ENCODE results near the gene PTPRB. TPM values are rescaled to one million over a fixed set of nuclear protein-coding genes. Genes with fewer than 3 reads are reported as not detected.

Gene PTPRB
- total RNA-seq: 28.9 TPM
- long read RNA-seq, partial matches to known transcripts: 7 of 16 reads
- long read RNA-seq, other reads (novel, unspliced or antisense): 8 of 16 reads

DNA sequence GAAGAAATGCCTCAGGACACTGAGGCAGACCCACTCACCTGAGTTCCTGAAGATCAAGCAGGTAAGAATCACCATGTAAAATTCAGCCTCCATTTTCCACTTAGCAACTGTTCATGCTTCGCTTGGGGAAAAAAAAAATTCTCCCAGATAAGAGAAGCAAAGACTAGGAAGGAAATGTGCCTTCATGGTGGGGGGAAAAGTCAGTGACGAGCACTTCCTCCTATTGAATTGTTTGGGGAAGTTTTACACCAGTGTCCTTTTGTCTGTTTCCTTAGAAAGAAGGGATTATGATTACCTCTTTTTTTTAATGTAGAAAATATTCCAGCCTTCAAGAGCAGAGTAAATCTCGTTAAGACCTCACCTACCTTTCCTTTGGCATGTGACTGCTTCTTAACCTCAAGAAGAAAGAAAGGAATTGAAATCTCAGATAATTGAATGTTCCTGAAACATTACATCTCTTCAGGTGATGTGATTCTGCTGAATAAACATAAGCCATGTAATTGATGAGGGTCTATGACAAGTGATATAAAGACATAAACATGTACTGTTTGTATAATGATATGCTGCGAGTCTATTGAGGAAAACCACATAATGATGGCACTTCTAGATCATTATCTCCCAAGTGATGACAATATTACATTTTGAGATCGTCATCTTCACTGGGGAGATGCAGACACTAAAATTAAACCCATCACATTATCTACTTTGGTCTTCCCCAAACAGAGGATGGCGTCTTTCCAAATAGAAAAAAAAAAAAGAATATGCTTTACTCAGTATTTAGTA is at the start of gene PTPRB:
Gene PTPRB, minus strand, starts transcription at position 127 of the 783 bp plus-strand sequence. Its CDS starts 34 bp downstream, at position 93.
- no peak for DNase-seq (ENCODE audit: low spot score)
- intact Hi-C loops (cut with DNase I): no loop called here

DNA sequence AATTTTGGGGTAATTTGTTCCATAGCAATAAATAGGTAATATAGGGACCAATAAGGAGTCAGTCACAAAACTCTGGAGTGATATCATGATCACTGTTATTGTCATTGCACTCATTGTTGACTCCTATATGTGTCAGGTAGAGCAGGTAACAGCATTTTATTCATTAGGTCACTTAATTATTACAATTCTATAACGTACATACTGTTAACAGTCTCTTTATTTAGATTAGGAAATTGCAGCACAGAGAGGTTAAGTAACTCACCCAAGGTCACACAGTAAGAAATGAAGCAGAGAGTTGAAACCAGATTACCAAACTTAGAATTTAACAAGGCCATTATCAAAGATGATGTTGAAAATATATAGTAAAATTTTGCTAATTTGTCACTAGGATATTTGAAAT is 49.7 kb upstream of the PTPRB start:
- no peak for DNase-seq (ENCODE audit: low spot score)
- intact Hi-C loops (cut with DNase I): no loop called here

DNA sequence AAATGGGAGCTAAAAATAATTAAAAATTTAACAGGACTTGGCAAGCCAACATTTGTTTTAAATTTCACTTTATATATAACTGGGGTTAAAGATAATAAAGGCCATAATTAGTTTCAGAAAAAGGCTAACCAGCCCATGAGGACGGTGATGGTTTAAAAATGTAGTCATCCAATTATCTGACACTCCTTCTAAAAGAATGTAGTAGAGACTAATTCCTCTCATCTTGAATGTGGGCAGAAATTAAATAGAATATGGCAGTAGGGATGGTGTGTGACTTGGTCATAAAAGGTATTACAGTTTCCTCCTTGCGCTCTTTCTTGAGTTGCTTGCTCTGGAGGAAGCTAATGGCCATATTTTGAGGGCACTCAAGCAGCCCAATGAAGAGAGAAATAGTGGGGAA is 49.1 kb upstream of the PTPRB start:
- intact Hi-C loops (cut with DNase I): no loop called here
- DNase-seq (ENCODE audit: low spot score): no peak

DNA sequence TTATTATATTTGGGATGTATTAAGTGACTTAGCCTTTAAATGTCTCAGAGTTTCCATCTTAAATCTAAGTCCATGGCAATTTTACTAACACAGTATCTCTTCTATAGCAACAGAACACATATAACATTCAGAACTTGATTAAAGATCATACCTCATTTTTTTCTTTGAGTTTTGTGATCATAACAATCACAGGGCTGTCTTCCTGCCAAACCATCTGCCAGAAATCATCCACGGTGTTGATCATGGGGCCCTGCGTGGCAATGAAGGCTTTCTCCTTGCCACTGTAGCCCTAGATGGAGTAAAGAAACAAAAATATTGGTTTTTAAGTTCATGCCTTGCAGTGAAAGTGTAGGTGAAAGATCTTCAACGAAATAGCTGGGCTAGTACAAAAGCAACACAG is 46.7 kb upstream of the PTPRB start:
- intact Hi-C loops (cut with DNase I): no loop called here
- no peak for DNase-seq (ENCODE audit: low spot score)

DNA sequence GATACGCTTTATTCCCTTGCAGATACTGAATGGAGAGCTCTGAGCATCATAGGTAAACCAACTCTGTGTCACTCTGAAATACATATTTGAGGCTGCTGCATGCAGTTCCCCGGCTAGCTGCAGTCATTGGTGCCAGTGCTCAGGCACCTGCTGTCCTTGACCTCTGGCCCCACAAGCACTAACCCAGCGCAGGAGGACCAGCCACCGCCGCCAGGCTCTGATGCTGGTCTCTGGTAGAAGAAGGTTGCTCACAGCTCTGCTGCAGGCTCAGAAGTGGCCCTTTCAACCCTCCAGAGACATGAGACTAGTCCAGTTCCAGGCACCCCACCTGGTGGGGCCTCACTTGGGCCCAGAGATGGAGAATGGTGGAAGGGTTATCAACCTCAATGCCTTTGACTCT is 34.5 kb upstream of the PTPRB start:
- DNase-seq (ENCODE audit: low spot score): no peak
- intact Hi-C loops (cut with DNase I): no loop called here

DNA sequence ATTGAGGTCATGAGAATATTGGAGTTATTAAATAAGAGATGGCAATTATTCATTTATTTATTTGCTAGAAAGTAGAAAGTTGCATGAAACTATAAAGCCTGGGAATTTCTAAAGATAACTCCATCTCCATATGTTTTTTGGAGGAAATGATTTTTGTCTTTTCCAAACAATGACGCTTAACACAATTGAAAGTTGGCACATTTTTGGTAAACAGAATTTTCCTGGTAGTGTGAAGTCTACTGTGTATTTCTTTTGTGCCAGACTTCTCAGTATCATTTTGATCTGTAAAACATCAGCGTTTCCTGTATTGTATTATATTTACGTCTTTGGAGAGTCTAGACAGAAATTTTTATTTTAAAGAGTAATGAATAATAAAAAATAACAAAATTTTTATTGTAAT is 33.7 kb upstream of the PTPRB start:
- no peak for DNase-seq (ENCODE audit: low spot score)
- intact Hi-C loops (cut with DNase I): no loop called here

DNA sequence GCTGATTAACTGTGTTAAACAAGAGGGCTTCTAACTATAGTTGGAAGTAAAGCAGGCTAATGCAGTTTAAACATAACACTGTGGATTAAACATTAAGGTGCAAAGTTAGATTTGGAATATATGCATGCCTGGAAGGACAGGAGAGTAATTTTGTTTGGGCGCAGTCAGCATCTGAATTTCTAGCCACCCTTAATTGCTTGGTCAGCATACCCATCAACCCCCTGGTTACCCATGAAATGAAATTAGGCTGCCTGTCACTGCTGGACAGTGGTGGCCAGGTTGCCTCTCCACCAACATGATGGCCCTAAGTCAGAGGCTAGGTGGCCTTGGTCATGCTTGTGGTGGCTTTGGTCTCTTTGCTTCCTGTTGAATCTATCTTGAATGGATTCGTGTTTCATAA is 30.0 kb upstream of the PTPRB start:
- intact Hi-C loops (cut with DNase I): no loop called here
- no peak for DNase-seq (ENCODE audit: low spot score)

DNA sequence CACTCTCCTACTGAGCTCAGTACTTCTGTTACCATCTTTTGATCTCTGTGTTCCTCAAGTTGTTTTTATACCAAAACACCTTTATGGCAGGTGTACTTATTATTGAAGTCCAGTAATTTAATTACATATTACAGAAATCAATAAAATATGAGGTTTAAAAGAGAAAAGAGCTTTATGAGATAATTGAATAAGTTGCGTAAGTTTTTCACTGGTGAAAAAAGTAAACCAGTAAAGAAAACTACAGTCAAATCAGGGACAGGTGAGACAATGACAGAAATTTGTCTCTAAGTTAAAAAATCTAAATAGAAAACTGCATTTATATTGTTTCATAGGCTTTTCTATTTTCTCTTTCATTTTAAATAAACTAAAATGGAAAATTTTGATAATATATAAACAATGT is 29.1 kb upstream of the PTPRB start:
- intact Hi-C loops (cut with DNase I): no loop called here
- no peak for DNase-seq (ENCODE audit: low spot score)

DNA sequence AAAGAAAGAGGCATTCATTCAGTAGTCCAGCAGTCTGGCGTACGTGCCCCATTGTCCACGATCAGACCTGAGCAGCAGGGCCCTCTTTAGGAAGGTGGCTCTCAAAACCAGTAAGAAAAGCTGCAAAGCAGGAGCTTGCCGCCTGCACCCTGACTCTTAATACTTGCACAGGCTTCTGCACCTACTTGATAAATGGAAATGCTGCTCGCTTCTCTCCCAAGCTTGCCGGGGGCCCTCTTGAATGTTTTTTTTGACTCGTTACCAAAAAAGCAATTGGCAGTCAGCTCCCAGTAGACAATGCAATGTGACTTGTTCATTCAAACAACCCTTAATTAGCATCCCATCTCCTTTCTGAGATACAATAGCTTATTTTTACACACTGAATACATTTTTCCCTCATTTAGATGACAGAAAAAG is 27.2 kb upstream of the PTPRB start:
- DNase-seq (ENCODE audit: low spot score): no peak
- intact Hi-C loops (cut with DNase I): no loop called here

DNA sequence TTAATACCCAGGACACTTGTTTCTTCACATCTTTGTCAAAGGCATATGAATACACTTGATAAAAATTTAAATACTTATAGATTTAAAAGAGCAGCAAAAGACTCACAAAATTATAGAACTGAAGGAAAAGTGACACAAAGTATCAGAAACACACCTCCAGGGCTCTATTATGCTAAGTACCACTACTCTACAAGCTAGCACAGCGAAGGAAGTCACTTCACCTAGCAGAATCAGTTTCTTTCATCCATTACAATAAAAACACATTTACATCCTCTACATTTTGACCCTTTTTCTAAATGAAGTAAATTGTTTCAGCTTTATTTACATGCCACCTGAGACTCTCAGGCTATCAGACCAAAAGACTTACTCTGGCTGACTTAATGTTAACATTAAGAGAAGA is 26.6 kb upstream of the PTPRB start:
- intact Hi-C loops (cut with DNase I): no loop called here
- DNase-seq (ENCODE audit: low spot score): no peak

DNA sequence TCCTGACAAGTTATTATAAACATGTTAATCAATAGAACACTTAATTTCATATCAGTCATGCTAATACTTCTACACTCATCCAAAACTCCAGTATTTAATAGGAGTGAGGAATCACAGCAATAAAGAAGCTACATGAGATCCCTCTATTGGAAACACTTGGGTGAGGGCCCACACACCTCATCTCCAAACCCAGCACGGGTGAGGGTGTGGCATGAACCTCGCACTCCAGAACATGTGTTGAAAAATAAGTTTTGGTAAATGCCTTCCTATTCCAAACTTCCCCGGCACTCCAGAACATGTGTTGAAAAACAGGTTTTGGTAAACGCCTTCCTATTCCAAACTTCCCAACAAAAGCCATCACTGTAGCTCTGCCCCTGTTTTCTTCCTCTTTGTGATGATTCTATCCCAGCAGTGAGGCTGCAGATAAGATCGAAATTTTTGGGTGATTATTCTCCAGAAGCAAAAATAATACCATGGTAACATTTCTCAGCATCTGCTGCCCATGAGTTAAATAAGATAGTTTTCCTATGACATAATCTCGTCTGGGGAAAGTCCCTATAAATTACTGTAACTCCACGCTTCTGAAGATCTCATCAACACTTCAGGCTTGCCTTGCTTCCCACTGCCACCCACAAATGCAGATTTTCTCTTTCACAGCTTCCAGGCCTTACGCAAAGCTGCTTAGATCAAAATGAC is 24.4 kb upstream of the PTPRB start:
- DNase-seq (ENCODE audit: low spot score): no peak
- intact Hi-C loops (cut with DNase I): loop anchor here (2.0 kb wide), 1 partner anchor 15 kb away; no protein-coding TSS in a partner anchor

DNA sequence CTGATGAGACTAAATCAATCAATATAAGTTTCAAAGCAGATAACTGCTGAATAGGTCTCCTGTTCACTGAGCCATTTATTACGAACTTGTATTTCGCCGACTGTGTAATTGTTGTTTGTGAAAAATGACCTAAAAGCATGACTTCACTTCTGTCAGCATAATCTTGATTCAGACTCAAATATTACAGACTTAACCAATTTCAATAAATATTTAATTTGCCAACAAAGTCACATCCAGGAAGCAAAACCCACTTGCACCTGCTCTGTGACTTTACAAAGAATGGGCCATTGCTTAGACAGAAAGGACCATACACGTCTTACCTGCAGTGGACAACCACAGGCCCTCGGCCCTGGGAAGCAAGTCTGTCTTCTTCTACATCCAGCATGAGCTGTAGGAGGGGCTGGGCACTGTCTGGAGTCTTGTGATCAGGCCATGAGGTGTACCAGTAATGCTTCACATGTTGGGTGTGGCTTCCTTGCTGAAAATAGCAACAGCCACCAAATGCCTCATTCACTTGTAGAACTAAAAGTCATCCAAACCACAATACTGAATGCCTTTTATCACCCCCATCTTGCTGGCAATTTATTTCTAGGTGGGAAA is 23.5 kb upstream of the PTPRB start:
- intact Hi-C loops (cut with DNase I): loop anchor here (2.0 kb wide), 1 partner anchor 14 kb away; no protein-coding TSS in a partner anchor
- DNase-seq (ENCODE audit: low spot score): no peak

DNA sequence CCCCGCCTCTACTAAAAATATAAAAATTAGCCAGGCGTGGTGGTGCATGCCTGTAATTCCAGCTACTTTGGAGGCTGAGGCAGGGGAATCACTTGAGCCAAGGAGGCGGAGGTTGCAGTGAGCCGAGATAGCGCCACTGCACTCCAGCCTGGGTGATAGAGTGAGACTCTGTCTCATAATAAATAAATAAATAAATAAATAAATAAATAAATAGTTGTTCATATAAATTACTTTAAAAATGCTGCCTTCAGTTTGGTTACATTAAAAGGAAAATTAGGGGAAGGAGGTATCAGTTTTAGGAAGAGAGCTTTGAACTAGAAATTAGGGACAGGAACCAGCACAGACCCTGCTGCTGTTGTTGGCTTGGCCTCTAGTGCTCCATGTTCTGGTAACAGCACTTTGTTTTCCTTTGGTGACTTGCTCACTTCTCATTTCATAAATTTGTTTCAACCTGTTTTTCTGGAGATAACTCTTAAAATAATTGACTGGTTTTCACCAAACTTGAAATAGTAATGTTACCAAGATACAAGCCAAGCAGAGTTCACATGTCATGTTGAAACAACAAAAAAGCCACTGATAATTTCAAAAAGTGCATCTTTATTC is 22.9 kb upstream of the PTPRB start:
- intact Hi-C loops (cut with DNase I): loop anchor here (2.0 kb wide), 1 partner anchor 13 kb away; no protein-coding TSS in a partner anchor
- no peak for DNase-seq (ENCODE audit: low spot score)

DNA sequence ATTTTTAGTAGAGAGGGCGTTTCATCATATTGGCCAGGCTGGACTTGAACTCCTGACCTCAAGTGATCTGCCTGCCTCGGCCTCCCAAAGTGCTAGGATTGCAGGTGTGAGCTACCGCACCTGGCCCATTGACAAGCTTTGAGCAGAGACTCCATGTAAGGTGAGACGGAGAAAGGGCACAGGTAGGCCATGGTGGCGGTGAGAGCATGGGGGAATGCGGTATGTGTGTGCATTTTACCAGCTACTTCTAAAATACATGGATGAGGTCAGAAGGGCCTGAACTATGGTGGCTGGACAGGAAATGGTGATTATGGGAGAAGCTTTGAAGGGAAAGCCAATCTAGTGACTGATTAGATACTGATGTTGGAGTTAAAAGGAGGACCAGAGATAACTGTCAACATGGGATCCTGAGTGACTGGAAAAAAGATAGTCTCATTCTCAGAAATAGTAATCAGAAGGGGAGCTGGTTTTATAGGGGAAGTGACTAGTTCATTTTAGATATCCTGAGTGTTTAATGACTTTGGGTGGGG is 21.9 kb upstream of the PTPRB start:
- intact Hi-C loops (cut with DNase I): no loop called here
- DNase-seq (ENCODE audit: low spot score): no peak

DNA sequence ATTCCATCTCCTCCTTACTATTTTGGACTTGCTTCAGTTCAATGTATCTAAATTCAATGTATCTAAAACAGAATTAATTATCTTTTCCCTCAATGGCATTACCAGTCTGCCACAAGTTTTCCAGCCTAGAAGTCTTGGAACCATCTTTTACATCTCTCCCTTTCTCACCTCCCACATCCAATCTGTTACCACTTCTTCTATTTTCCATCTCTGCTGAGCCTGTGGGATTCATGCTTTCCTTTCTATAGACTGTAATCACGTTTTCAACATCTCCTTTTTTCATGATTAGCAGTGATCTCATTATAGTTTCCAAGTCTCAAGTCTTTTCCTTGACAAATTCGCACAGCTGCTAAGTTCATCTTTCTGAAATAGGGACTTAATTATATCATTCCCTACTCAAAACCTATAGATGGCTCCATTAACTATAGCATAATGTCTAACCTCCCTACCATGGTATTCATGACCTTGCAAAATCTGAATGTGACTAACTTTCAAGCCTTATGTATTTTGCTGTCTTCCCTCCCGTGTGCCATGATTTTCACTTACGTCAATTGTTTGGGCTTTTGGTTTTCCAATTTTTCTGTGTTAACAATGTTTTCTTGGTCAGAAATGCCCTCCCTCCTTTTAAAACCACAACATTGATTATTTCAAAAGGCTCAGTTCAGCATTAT is 20.5 kb upstream of the PTPRB start:
- no peak for DNase-seq (ENCODE audit: low spot score)
- intact Hi-C loops (cut with DNase I): no loop called here

DNA sequence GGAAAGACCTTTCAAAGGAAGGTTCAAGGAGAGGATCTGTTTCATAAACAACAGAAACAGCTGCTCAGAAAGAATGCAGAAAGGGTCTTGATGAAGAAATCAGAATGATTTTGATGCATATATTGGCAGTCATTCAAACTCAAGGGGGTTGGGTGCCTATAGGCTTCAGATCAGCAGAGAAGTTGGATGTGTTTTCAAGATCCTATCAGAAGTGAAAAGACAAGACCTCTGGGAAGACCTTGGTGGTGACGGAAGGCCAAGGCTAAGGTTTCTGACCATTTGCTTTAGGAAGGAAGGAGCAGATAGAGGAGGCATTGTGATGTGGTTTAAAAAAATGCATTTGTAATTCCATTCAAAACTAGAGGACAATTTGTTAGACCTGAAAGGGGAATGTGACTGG is 15.2 kb upstream of the PTPRB start:
- DNase-seq (ENCODE audit: low spot score): no peak
- intact Hi-C loops (cut with DNase I): no loop called here

DNA sequence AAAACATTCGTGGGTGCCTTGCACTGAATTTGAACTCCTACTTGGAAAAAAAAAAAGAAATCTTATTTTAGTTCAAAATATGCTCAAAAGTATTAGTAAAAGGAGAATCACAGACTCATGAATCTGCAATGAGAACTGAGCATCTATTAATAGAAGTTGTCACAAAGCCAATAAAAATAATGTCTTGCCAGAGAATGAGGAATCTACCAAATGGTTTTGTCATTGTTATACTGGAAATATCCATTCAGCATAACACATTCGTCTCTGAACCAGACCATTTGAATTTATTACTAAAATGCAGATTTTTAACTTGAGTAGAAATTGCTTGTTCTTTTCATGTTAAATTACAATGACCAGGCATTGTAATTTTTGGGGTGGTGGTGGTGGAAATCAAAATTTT is 11.6 kb upstream of the PTPRB start:
- no peak for DNase-seq (ENCODE audit: low spot score)
- intact Hi-C loops (cut with DNase I): loop anchor here (5.0 to 10.0 kb wide), 3 partner anchors 37 to 73 kb away; no protein-coding TSS in a partner anchor

DNA sequence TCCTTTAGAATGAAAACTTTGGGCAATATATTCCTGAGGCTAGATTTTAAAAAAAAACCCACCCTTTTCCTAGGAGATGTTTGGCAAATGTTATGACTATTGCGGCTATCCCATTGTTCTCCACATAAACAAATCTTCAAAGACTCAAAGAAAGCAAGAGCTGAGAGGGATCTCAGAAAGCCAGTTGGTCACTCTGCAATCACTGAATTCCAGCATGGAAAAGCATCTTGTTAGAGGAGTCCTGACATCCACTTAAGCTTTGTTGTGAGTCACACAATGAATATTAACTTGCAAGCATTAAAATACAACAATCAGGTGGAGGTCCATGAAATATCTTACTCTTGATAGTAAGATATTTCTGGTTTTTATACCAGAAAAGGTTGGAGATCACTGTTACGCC is 11.0 kb upstream of the PTPRB start:
- DNase-seq (ENCODE audit: low spot score): no peak
- intact Hi-C loops (cut with DNase I): loop anchor here (5.0 to 10.0 kb wide), 3 partner anchors 36 to 74 kb away; no protein-coding TSS in a partner anchor

DNA sequence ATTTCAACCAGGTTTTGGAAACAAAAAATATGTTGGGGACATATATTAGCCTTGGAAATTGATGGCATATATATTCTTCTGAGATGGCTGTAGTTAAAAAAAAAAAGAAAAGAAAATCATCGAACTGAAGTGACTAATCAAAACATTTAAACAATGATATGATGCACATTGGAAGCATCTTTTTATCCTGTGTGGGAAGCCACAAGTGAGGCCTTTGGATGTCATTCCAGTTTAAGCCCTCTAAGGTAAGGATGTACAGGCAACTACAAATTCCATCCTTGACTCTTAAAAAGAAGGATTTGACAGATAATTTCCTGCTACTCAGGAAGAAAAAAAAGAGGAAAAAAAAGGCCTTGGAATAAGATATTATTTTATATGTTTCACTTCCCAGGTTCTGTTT is 9.6 kb upstream of the PTPRB start:
- no peak for DNase-seq (ENCODE audit: low spot score)
- intact Hi-C loops (cut with DNase I): loop anchor here (2.0 to 10.0 kb wide), 4 partner anchors 14 to 75 kb away; no protein-coding TSS in a partner anchor

Measured in cardiac septum (tissue), 1 donor.